GM15510 (cell line): Measurements from ENCODE around the gene TACSTD2.

Experiments used
- POLR2A ChIP-seq: IDR thresholded peaks from 3 replicates; pipeline ENCODE4 v1.6.1; 2011; ENCODE audit warnings: borderline replicate concordance; ENCODE audit not compliant: insufficient read length; ENCODE audit errors: extremely low read depth

The TACSTD2 gene

DNA sequence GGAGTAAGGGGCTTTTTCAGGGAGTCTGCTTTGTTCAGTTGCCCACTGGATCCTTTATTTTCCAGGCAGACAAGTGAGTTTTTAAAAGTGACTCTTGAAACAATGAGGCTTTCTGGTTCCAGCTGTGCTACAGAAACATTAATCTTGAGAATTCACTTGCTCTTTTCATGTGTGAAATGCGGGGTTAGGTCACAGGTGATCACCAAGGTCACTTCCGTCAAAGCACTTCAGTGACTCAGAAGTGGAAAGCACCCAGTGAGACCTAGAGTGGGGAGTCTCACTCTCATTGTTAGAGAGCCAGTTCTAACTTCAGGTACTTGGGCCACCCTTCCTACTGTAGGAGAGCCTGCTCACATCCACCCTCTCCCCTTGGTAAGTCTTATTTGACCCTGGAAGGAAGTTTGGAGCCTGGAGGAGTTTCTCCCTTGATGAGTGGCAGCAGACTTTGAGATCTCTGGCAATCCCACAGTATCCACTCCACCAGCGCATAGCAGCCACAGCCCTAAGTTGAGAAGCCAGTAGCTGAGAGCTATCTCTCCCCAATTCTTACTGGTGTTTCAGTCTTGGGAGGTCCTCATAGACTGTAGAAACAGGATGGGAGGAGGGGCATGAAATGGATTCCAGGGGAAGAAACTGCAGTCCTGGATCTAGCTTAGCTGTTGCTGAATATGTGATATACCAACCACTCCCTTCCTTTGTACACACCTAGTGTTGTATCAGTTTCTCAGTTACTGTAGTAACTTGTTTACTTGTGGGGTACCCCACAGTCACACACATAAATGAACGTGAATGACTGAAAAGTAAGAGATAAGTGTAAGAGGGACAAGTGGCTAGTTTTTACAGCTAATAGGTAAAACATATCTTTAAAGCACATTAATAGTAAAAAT lies 3.1 kb downstream of the TACSTD2 start:
- no peak for TF ChIP-seq POLR2A

- TF ChIP-seq POLR2A = no peak
These were observed 3.9 kb downstream of the TACSTD2 start for GRCh38 chr1:58573138-58573537.

- TF ChIP-seq POLR2A = no peak
These were observed 4.4 kb downstream of the TACSTD2 start for GRCh38 chr1:58572690-58573089.

DNA sequence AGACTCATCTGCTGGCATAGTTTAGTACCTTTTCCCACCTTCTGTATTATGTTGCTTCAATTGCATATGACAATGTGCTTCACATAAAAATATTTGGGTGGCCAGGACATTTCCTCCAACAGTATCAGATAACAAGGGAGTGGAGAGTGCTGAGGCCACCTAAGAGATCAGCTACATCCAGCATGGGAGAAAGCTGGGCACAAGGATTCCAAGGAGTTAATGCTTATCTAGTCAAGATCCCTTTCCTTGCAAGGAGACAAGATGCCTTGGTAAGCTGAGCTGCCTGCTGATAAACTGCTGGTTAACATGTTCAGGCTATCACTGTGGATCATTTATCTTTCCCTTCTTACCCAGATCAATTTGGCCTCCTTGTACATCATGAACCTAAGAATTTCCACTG lies 5.4 kb downstream of the TACSTD2 start:
- TF ChIP-seq POLR2A = no peak

DNA sequence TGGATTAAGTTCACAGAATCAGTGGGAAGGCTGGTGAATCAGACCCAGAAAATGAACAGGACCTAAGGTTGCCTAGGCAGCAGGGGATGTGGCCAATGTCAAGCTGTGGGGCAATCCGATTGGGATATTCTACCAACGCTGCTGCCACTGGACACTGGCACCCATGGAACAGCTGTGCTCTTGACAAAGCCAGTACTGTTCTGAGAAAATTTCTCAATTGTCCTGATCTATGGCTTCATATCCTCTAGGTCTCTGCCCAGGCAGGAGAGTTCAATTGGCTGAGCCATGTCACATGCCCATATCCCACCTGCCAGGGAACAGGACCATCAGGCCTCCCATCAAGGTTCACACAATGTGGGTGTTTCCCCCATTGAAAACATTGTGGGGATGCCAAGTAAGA lies 6.2 kb downstream of the TACSTD2 start:
- no peak for TF ChIP-seq POLR2A

- TF ChIP-seq POLR2A = no peak
These were observed 7.0 kb downstream of the TACSTD2 start for GRCh38 chr1:58570094-58570493.

GRCh38 chr1:58568911-58569310 lies 8.1 kb downstream of the TACSTD2 start:
- TF ChIP-seq POLR2A = no peak

GRCh38 chr1:58568271-58568860 lies 8.7 kb downstream of the TACSTD2 start:
- no peak for TF ChIP-seq POLR2A

DNA sequence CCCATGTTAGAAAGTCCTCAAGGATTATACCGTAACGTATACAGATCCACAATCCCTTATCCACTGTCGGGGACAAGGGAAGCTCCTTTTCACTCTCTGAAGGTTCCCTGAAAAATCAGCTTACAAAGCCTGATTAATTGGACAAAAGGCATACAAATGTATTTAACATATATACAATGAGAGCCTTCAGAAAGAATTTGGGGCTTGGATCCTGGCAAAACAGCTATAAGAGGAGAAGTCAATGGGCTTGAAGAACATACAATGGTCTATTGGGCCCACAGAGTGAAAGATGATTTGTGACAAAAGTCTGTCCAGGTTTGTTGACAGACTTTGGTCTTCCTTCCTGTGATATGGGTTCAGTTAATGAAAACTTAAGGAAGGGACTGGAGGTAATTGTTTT lies 10.7 kb downstream of the TACSTD2 start:
- no peak for TF ChIP-seq POLR2A

DNA sequence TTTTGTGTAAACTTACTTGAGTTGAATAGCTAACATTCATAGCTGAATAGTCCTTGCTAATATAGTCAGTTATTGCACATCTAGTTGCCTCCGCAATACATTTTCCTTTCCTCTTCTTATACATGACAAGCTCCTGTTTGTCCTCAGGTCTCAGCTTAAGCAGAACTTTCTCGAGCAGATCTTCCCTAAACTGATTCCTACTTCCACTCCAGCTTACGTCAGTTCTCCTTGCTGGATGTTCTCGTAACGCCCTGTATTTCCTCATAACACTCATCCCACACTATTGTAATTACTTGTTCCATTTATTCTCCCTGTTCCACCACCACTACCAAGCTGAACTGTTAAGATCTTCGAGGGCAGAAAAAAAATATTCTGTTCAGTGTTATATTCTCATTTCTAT lies 15.4 kb downstream of the TACSTD2 start:
- TF ChIP-seq POLR2A = no peak

DNA sequence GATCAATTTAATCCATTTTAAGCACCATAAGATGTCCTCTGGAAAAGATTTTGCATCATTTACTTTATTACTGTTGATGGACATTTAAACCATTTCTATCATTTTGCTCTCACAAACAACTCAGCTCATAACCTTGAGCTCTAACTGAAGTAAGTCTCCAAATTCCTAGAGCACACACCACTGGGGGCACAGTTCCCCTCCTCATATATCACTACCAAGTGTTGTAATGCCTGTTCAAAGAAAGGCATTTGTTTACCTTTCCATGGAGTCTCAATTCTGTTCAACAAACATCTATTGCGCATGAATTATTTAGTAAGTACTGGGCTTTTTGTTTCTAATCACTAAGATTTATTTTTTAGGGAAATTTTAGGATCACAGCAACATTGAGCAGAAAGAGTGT lies 21.7 kb downstream of the TACSTD2 start:
- TF ChIP-seq POLR2A = no peak

- TF ChIP-seq POLR2A = no peak
These were observed 25.6 kb downstream of the TACSTD2 start for GRCh38 chr1:58551186-58552140.

GRCh38 chr1:58548371-58548770 lies 28.7 kb downstream of the TACSTD2 start:
- TF ChIP-seq POLR2A = no peak

GRCh38 chr1:58546520-58547308 lies 30.3 kb downstream of the TACSTD2 start, which contains the start of gene OMA1:
Gene OMA1 (minus strand): TSS chr1:58546726. CDS start chr1:58539294, 7,432 bp downstream.
- TF ChIP-seq POLR2A = peak; percentile 84
